HEK293 (cell line): Measurements from ENCODE around the gene NBPF1.
"Not testable (repeated sequence)": the region's sequence is repeated elsewhere in the genome, so short reads cannot be mapped to it uniquely, and the experiment has no call there.

Experiments used
- ATF2 ChIP-seq: fragments of 450-650 bp; formaldehyde crosslinking; IDR thresholded peaks from 2 replicates; pipeline ENCODE4 v1.5.1; 2016; ENCODE audit warnings: missing biosample characterization, missing genetic modification characterization, low read depth
- CTCF ChIP-seq: fragments of 450-650 bp; formaldehyde crosslinking; IDR thresholded peaks from 2 replicates; pipeline ENCODE4 v1.5.1; 2016; ENCODE audit warnings: missing biosample characterization, missing genetic modification characterization
- SP2 ChIP-seq: fragments of 450-650 bp; formaldehyde crosslinking; IDR thresholded peaks from 2 replicates; pipeline ENCODE4 v1.5.1; 2016; ENCODE audit warnings: missing biosample characterization, missing genetic modification characterization
- YY1 ChIP-seq: fragments of 450-650 bp; formaldehyde crosslinking; IDR thresholded peaks from 2 replicates; pipeline ENCODE4 v1.5.1; 2018; ENCODE audit warnings: missing biosample characterization, missing genetic modification characterization
- ZNF239 ChIP-seq: fragments of 450-650 bp; formaldehyde crosslinking; IDR thresholded peaks from 2 replicates; pipeline ENCODE4 v1.5.1; 2016; ENCODE audit warnings: missing biosample characterization, missing genetic modification characterization
- ZNF274 ChIP-seq, 2 experiments: fragments of 200-500 bp in 1 of 2; fragments of 450-650 bp in 1 of 2; sonication (Bioruptor generic) in 1 of 2; formaldehyde crosslinking in 1 of 2; IDR thresholded peaks; 2 replicates each; pipeline versions ENCODE4 v1.5.1 to v1.6.1; 2014 to 2016; ENCODE audit warnings: borderline replicate concordance in 1 of 2, inconsistent platforms in 1 of 2, low read length in 1 of 2, missing biosample characterization in 1 of 2, missing genetic modification characterization in 1 of 2
- ZNF37A ChIP-seq: fragments of 450-650 bp; IDR thresholded peaks from 2 replicates; pipeline ENCODE4 v1.5.1; 2018; ENCODE audit warnings: missing biosample characterization, missing genetic modification characterization
- ZNF629 ChIP-seq: fragments of 450-650 bp; formaldehyde crosslinking; IDR thresholded peaks from 2 replicates; pipeline ENCODE4 v1.5.1; 2017; ENCODE audit warnings: missing biosample characterization, missing genetic modification characterization
- TF ChIP-seq, protein P1 (sequence below): fragments of 450-650 bp; formaldehyde crosslinking; IDR thresholded peaks from 2 replicates; pipeline ENCODE4 v1.5.1; 2016; ENCODE audit warnings: missing biosample characterization, missing genetic modification characterization, low read depth
- TF ChIP-seq, protein P2 (sequence below): fragments of 450-650 bp; formaldehyde crosslinking; IDR thresholded peaks from 2 replicates; pipeline ENCODE4 v1.5.1; 2016; ENCODE audit warnings: missing biosample characterization, missing genetic modification characterization
- TF ChIP-seq, protein P3 (sequence below): fragments of 450-650 bp; formaldehyde crosslinking; IDR thresholded peaks from 2 replicates; pipeline ENCODE4 v1.5.1; 2016; ENCODE audit warnings: missing biosample characterization, missing genetic modification characterization
- TF ChIP-seq, protein P4 (sequence below): sonication (generic); formaldehyde crosslinking; IDR thresholded peaks from 2 replicates; pipeline ENCODE4 v1.8.1; 2022; ENCODE audit warnings: mild to moderate bottlenecking, moderate library complexity, missing genetic modification reagents

- TF ChIP-seq, protein P1, sequence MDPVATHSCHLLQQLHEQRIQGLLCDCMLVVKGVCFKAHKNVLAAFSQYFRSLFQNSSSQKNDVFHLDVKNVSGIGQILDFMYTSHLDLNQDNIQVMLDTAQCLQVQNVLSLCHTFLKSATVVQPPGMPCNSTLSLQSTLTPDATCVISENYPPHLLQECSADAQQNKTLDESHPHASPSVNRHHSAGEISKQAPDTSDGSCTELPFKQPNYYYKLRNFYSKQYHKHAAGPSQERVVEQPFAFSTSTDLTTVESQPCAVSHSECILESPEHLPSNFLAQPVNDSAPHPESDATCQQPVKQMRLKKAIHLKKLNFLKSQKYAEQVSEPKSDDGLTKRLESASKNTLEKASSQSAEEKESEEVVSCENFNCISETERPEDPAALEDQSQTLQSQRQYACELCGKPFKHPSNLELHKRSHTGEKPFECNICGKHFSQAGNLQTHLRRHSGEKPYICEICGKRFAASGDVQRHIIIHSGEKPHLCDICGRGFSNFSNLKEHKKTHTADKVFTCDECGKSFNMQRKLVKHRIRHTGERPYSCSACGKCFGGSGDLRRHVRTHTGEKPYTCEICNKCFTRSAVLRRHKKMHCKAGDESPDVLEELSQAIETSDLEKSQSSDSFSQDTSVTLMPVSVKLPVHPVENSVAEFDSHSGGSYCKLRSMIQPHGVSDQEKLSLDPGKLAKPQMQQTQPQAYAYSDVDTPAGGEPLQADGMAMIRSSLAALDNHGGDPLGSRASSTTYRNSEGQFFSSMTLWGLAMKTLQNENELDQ (tag by site-specific recombination): not testable (repeated sequence)
- TF ChIP-seq ZNF239 (tag by site-specific recombination); ZNF37A (tag by site-specific recombination); CTCF (tag by site-specific recombination); ZNF274 (IDR thresholded peaks at IDR 0.05; ENCODE audit: low read length); ZNF274 (tag by site-specific recombination; IDR thresholded peaks at IDR 0.05; ENCODE audit: borderline replicate concordance); SP2 (tag by site-specific recombination); ATF2 (tag by site-specific recombination); YY1; ZNF629: not testable (repeated sequence)
- TF ChIP-seq, protein P2, sequence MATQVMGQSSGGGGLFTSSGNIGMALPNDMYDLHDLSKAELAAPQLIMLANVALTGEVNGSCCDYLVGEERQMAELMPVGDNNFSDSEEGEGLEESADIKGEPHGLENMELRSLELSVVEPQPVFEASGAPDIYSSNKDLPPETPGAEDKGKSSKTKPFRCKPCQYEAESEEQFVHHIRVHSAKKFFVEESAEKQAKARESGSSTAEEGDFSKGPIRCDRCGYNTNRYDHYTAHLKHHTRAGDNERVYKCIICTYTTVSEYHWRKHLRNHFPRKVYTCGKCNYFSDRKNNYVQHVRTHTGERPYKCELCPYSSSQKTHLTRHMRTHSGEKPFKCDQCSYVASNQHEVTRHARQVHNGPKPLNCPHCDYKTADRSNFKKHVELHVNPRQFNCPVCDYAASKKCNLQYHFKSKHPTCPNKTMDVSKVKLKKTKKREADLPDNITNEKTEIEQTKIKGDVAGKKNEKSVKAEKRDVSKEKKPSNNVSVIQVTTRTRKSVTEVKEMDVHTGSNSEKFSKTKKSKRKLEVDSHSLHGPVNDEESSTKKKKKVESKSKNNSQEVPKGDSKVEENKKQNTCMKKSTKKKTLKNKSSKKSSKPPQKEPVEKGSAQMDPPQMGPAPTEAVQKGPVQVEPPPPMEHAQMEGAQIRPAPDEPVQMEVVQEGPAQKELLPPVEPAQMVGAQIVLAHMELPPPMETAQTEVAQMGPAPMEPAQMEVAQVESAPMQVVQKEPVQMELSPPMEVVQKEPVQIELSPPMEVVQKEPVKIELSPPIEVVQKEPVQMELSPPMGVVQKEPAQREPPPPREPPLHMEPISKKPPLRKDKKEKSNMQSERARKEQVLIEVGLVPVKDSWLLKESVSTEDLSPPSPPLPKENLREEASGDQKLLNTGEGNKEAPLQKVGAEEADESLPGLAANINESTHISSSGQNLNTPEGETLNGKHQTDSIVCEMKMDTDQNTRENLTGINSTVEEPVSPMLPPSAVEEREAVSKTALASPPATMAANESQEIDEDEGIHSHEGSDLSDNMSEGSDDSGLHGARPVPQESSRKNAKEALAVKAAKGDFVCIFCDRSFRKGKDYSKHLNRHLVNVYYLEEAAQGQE (tag by site-specific recombination): not testable (repeated sequence)
- TF ChIP-seq, protein P3, sequence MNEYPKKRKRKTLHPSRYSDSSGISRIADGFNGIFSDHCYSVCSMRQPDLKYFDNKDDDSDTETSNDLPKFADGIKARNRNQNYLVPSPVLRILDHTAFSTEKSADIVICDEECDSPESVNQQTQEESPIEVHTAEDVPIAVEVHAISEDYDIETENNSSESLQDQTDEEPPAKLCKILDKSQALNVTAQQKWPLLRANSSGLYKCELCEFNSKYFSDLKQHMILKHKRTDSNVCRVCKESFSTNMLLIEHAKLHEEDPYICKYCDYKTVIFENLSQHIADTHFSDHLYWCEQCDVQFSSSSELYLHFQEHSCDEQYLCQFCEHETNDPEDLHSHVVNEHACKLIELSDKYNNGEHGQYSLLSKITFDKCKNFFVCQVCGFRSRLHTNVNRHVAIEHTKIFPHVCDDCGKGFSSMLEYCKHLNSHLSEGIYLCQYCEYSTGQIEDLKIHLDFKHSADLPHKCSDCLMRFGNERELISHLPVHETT (tag by site-specific recombination): not testable (repeated sequence)
- TF ChIP-seq, protein P4, sequence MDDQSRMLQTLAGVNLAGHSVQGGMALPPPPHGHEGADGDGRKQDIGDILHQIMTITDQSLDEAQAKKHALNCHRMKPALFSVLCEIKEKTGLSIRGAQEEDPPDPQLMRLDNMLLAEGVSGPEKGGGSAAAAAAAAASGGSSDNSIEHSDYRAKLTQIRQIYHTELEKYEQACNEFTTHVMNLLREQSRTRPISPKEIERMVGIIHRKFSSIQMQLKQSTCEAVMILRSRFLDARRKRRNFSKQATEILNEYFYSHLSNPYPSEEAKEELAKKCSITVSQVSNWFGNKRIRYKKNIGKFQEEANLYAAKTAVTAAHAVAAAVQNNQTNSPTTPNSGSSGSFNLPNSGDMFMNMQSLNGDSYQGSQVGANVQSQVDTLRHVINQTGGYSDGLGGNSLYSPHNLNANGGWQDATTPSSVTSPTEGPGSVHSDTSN: not testable (repeated sequence)
Observed at GRCh38 chr1:16587639-16588038, 25.7 kb downstream of the NBPF1 start.
